Stomach smooth muscle (tissue), 2 donors: ENCODE measurements around the gene GBGT1.
"Not testable (repeated sequence)": the region's sequence is repeated elsewhere in the genome, so short reads cannot be mapped to it uniquely, and the experiment has no call there.

Experiments
- H3K27ac ChIP-seq: one replicate; pipeline ENCODE4 v1.7.0; 2013; ENCODE audit warnings: mild to moderate bottlenecking, low read length, inconsistent platforms
- H3K27me3 ChIP-seq, 2 donors: one replicate each; pipeline ENCODE4 v1.7.0; 2013; ENCODE audit warnings: low read length in 2 of 2; ENCODE audit not compliant: insufficient read depth in 2 of 2, control insufficient read depth in 1 of 2
- H3K36me3 ChIP-seq, 2 donors: one replicate each; pipeline ENCODE4 v1.7.0; 2013; ENCODE audit warnings: low read length in 2 of 2; ENCODE audit not compliant: control insufficient read depth in 2 of 2, insufficient read depth in 2 of 2
- H3K4me1 ChIP-seq: one replicate; pipeline ENCODE4 v1.7.0; 2013; ENCODE audit warnings: low read length; ENCODE audit not compliant: control insufficient read depth, insufficient read depth
- H3K4me3 ChIP-seq, 2 donors: one replicate each; pipeline ENCODE4 v1.7.0; 2013; ENCODE audit warnings: low read length in 2 of 2
- H3K9ac ChIP-seq, 2 donors: one replicate each; pipeline ENCODE4 v1.7.0; 2013; ENCODE audit warnings: low read length in 2 of 2, mild to moderate bottlenecking in 1 of 2
- H3K9me3 ChIP-seq, 2 donors: one replicate each; pipeline ENCODE4 v1.7.0; 2013; ENCODE audit warnings: low read length in 2 of 2; ENCODE audit not compliant: control insufficient read depth in 2 of 2
- donor health status: healthy.
- donor health status: Pancreatic carcinoma.

Gene GBGT1

GRCh38 chr9:133163504-133164172 lies at the start of gene GBGT1:
Gene GBGT1, minus strand, starts transcription at chr9:133163914. Its CDS starts 1,502 bp downstream, at chr9:133162412.
- Histone ChIP-seq H3K4me3 (peak within 1 kb of the TSS; percentile 66 to 79), H3K27ac (peak within 1 kb of the TSS; percentile 24), H3K9me3 (no peaks in the 10 kb centered on the region), H3K9ac (peak within 1 kb of the TSS; percentile 71 to 72), H3K36me3 (no peaks in the 10 kb centered on the region), H3K27me3 (no peaks in the 10 kb centered on the region), H3K4me1 (peaks cover 27% of the 10 kb centered on the region)

DNA sequence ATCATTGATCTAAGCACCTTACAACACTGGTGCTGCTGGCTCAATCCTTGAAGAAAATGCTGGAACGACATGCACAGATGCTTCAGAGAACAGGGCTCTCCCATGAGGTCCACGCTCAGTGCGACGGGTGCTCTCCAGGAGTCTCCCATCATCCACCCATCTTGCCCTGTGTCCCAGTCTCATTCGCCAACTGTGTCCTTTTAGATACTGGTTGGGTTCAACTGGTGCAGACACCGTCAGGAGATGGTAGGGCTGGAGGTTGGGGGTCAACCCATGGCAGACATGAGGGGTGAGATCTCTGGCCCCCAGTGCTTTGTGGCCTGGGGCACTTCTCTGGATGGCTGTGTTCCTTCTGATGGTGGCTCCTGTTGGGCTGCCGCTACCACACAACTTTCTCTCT lies 46.9 kb upstream of the GBGT1 start:
- Histone ChIP-seq H3K36me3 (no peaks in the 10 kb centered on the region), H3K27me3 (peaks cover 0 to 17% of the 10 kb centered on the region in 2 donors), H3K4me1 (no peaks in the 10 kb centered on the region), H3K27ac (no peak overlapping the region), H3K4me3 (no peak overlapping the region), H3K9ac (no peak overlapping the region), H3K9me3 (peaks cover 0 to 3% of the 10 kb centered on the region in 2 donors)

GRCh38 chr9:133210202-133210532 lies 46.5 kb upstream of the GBGT1 start:
- no peak overlapping the region for H3K27ac ChIP-seq
- no peak overlapping the region for H3K4me3 ChIP-seq
- no peak overlapping the region for H3K9ac ChIP-seq
- no peaks in the 10 kb centered on the region for H3K4me1 ChIP-seq
- peaks cover 0 to 3% of the 10 kb centered on the region in 2 donors for H3K9me3 ChIP-seq
- peaks cover 0 to 17% of the 10 kb centered on the region in 2 donors for H3K27me3 ChIP-seq
- no peaks in the 10 kb centered on the region for H3K36me3 ChIP-seq

DNA sequence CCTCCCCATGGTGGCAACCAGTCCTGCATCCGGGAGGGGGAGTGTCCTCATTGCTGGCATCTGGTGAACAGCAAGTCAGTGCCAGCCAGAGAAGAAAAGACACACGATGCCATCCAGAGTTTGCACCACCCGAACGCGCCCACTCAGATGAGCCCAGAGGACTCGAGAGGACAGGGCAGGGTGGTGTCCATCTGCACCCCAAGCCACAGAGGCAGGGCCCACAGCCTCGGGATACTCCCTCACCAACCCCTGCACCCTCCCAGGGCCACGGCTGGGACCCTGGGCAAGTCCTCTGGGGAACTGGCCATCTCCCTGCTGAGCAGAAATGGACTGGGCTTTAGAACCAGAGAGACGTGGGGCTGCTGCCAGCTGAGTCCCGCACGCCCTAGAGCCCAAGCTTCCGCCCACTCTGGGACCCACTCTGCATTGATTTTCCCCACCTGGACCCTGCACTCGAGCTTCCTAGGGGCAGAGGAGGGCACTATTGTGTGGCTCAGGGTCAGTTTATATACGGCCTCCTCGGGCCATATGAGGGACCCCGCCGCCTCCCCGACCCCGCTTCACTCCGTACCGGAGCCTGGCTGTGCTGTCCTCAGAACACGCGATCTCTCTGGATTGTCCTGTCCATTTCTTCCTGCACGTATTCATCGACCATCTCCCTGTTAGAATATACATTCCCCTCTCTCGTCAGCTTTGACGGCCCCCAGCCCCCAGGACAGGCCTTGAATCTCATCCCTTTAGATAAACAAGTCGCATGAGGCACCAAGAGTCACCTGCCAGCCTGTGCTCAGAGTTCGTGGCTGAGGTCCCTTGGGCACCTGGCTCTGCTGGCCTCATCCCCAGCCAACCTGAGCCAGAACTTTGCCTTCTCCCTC lies 45.9 kb upstream of the GBGT1 start:
- H3K36me3 ChIP-seq, H3K4me1 ChIP-seq, H3K9me3 ChIP-seq, H3K4me3 ChIP-seq, H3K9ac ChIP-seq, H3K27ac ChIP-seq: not testable (repeated sequence)
- H3K27me3 ChIP-seq: peaks cover 0 to 17% of the 10 kb centered on the region in 2 donors

- H3K27me3 ChIP-seq: peaks cover 0 to 17% of the 10 kb centered on the region in 2 donors
- H3K4me1 ChIP-seq, H3K36me3 ChIP-seq, H3K9ac ChIP-seq, H3K4me3 ChIP-seq, H3K9me3 ChIP-seq, H3K27ac ChIP-seq: not testable (repeated sequence)
These were observed 45.2 kb upstream of the GBGT1 start, which contains the start of gene OBP2B for GRCh38 chr9:133208880-133209300. Gene OBP2B, minus strand, starts transcription at chr9:133209250. Its CDS starts 51 bp downstream, at chr9:133209199.

- H3K27ac ChIP-seq, H3K9ac ChIP-seq, H3K9me3 ChIP-seq, H3K4me3 ChIP-seq, H3K4me1 ChIP-seq, H3K36me3 ChIP-seq: not testable (repeated sequence)
- peaks cover 0 to 17% of the 10 kb centered on the region in 2 donors for H3K27me3 ChIP-seq
These were observed 44.6 kb upstream of the GBGT1 start for GRCh38 chr9:133208171-133208879.

DNA sequence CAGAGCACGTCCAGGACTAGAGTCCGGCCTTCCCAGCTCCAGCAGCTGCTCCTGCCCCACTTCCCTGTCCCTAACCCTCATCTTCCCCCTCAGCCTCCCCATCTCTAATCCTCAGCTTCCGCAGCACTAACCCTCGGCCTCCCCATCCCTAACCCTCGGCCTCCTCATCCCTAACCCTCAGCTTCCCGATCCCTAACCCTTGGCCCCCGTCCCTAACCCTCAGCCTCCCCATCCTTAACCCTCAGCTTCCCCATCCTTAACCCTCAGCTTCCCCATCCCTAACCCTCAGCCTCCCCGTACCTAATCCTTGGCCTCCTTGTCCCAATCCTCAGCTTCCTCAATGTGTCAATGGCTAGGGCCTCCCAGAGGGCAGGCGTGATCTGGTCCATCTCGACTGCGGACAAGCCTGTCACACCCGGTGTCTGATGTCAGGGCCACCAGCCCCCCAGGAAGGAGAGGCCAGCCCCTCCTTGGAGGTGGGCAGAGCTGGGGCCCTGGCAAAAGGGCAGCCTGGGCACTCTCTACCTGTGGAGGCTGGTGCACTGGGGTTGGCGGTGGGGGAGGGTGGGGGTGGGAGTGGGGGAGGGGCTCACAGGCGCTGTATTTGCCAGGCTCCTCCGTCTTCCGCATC lies 43.9 kb upstream of the GBGT1 start:
- Histone ChIP-seq H3K4me3 (no peak overlapping the region), H3K27me3 (peaks cover 0 to 19% of the 10 kb centered on the region in 2 donors), H3K27ac (no peak overlapping the region), H3K9ac (no peak overlapping the region), H3K4me1 (no peaks in the 10 kb centered on the region), H3K9me3 (peaks cover 0 to 3% of the 10 kb centered on the region in 2 donors), H3K36me3 (no peaks in the 10 kb centered on the region)

DNA sequence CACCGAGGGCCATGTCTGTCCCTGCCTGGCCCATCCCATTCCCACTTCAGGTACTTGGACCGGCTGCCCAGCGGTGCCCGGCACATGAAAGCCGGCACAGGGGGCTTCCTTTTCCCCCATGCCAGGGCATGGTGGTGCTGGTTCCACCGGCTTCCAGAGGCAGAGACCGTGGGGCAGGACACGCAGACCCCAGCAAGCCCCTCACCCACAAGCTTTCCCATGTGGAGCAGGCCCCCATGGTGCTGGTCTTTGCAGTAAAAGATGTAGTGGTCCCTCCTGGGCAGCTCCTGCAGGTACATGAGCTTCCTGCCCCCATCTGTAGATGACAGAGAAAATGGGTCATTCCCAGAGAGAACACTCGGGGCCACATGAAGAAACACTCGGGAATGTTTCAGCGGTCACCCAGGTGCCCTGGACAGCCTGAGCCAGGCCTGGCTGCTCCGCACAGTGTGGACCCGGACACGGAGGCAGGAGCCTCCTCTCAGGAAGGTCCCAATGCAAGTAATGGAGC lies 43.4 kb upstream of the GBGT1 start:
- Histone ChIP-seq H3K9me3 (peaks cover 0 to 3% of the 10 kb centered on the region in 2 donors), H3K27ac (no peak overlapping the region), H3K27me3 (peaks cover 0 to 19% of the 10 kb centered on the region in 2 donors), H3K4me3 (no peak overlapping the region), H3K9ac (no peak overlapping the region), H3K4me1 (no peaks in the 10 kb centered on the region), H3K36me3 (no peaks in the 10 kb centered on the region)

DNA sequence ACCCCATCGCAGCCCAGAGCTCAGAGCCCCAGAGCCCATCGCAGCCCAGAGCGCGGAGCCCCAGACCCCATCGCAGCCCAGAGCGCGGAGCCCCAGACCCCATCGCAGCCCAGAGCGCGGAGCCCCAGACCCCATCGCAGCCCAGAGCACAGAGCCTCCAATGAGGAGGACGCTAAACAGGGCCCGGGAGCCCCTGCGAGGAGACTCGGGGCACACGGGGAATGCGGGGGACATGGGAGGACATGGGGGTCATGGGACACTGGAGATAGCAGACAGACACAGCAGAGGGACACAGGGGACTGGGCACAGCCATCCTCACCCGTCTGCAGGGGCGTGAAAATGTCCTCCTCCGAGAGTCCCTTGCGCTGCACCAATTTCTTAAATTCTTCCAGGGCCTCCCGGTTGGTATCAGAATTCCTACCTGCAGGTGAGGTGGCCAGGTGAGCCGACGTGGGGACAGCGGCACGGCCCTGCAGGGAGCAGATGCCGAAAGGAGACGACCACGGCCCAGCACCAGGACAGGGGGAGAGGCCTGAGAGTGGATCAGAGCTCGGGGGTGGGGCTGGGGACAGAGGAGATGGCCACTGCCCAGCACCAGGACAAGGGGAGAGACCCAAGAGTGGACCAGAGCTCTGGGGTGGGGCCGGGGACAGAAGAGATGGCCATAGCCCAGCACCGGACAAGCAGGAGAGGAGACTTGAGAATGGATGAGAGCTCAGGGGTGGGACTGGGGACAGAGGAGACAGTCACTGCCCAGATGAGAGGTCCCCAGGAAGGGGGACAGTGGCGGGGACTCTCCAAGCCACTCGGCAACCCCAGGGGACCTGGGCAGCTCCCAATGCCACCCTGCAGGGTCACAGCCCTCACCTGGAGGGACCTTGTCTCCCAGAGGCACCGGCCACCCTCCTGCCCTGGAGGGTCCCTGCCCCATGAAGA lies 42.5 kb upstream of the GBGT1 start:
- no peak overlapping the region for H3K27ac ChIP-seq
- no peaks in the 10 kb centered on the region for H3K4me1 ChIP-seq
- H3K27me3 ChIP-seq: peaks cover 0 to 18% of the 10 kb centered on the region in 2 donors
- H3K9me3 ChIP-seq: peaks cover 0 to 3% of the 10 kb centered on the region in 2 donors
- no peaks in the 10 kb centered on the region for H3K36me3 ChIP-seq
- H3K9ac ChIP-seq: no peak overlapping the region
- no peak overlapping the region for H3K4me3 ChIP-seq
